NCI-H2227 (cell line): Measurements from ENCODE around the gene PROSER1.
A peak's percentile ranks its signal among the peaks of the same experiment; 100 is the strongest.
"Not testable (repeated sequence)": the region's sequence is repeated elsewhere in the genome, so short reads cannot be mapped to it uniquely, and the experiment has no call there.

ENCODE experiments used
- DNase-seq: peaks from one replicate; lab custom pipeline; 2025; ENCODE audit not compliant: unreplicated experiment; lab: John Stamatoyannopoulos, UW

Gene PROSER1

GRCh38 chr13:39032150-39032549 is 5.7 kb downstream of the PROSER1 start:
- no peak for DNase-seq

GRCh38 chr13:39025433-39025839 is 12.5 kb downstream of the PROSER1 start:
- no peak for DNase-seq

DNA sequence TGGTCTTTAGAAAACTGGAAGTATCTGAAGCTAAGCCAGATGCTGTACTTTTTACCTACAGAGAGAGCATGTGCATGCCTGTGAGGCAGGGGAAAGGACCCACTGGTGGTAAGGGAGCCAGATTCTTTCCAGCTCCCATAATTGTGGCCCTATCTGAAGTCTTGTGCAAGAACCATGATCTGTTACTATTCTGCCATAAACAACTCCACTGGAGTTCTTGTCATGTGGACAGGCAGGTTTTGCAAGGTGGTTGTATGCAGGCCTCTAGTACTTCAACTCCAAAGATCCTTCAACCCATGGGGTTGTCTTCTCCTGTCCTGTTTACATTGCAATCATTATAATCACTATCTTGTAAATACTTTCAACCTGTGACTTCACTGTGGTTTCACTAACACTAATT is 14.1 kb downstream of the PROSER1 start:
- DNase-seq = no peak

DNA sequence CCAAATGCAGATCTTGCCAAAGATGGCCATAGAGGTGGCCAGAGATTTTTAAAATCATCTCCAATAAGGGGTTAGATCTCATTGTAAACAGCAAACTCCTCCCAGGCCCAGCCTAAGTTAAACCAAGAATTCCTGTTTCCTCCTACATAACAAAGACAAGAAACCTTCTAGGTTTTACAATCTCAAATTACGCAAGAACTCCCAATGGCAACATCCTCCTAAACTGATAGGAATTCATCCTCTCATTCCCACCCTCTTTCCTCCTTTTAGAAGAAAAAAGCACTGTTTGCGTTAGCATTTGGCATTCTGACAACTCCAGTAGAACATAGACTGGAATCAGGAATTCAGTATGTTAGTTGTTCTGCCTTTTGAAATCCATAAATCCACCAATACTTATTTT is 14.6 kb downstream of the PROSER1 start:
- DNase-seq = no peak

DNA sequence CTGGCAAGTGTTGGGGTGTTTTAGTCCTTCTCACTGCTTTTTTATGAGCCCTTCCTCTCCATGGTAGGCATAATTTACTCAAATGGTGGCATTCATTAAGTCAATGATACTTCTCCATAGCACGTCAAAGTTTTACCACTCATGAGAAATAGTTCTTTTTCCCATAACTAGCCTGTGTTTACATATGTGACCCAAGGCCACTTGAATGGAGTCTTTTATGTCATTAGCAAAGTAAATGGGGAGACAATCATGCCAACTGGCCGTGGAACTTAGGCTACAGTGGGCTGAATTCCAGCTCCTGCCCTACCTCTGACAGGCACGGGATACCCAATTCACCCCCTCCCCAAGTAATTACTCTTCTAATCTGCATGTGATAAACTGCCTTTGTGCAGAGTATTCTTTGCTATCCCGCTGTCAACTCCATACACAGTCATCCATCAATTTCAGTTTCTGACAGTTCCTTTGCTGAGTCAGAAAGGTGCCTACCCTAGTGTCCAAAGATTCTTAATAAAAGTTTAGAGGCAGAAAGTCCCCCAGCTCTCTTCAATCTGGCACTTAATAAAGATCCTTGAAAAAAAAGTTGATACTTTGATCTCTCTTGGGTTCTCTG is 16.9 kb downstream of the PROSER1 start:
- DNase-seq = no peak

DNA sequence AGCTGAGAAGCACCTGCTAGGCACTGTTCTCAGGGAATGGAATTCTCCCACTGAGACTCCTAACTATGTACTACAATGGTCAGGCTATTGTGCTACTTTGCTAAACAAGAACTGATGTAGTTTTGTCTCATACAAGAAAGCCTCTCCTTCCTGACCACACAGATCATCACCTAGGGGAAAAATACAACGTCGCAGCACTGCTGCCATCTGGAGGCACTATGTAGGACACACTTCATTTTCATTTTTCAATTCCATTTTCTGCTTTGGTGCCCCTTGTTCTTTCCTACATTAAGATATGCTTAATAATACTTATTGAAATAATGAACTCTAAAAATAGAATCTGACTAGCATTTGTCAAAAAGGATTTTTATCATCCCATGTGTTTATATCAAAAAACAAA is 21.1 kb downstream of the PROSER1 start:
- peak; percentile 49 for DNase-seq

DNA sequence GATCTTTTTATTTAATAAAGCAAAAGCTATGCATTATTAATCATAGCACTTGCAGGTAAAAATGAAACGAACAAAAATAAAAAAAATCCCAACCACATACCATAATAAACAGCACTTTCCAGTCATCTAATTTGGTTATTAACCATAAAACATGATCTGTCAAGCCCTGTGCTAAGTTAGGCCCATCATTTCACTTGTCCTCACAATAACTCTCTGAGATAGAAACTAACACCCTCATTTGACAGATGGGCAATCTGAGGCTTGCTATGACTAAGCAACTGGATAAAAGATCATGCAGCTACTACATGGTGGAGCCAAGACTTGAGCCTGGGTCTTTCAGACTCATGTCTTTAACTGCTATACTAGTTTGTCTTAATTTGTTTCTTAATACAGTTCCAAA is 21.8 kb downstream of the PROSER1 start:
- no peak for DNase-seq

DNA sequence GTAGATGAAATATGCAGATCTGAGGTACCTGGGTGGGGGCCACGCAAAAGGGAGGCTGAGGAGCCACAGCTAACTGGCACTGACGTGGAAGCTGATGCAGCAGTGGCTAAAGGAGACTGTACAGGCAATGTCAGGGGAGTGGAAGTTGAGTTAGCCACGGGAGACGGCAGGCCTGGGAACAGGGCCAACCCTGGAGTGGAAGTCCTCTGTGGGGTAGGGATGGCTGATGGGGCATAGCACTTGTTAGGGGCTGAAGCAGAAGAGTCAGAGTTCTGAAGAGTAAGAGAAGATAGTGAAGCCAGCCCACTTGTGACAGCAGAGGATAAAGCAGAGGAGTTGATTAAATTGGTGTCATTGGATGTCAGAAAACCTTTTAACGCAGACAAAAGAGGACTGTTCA is 24.4 kb downstream of the PROSER1 start:
- DNase-seq = no peak

DNA sequence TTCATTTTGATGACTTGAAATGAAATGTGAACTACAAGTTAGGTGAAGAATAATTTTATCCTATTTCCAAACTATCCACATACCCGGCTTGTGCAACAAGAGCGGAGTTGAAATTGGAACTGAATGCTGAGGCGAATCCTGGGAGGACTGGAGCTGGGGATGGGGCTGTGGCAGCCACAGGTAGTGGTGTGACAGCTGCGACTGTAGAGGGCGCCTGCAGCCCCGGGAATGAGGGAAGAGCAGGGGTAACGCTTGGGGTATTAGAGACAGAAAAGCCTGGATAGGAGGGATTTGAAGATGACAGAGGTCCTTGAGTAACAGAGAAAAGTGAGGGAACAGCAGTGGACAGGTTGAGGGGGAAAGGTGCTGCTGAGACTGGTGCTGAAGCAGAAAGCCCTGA is 25.3 kb downstream of the PROSER1 start:
- DNase-seq = no peak

DNA sequence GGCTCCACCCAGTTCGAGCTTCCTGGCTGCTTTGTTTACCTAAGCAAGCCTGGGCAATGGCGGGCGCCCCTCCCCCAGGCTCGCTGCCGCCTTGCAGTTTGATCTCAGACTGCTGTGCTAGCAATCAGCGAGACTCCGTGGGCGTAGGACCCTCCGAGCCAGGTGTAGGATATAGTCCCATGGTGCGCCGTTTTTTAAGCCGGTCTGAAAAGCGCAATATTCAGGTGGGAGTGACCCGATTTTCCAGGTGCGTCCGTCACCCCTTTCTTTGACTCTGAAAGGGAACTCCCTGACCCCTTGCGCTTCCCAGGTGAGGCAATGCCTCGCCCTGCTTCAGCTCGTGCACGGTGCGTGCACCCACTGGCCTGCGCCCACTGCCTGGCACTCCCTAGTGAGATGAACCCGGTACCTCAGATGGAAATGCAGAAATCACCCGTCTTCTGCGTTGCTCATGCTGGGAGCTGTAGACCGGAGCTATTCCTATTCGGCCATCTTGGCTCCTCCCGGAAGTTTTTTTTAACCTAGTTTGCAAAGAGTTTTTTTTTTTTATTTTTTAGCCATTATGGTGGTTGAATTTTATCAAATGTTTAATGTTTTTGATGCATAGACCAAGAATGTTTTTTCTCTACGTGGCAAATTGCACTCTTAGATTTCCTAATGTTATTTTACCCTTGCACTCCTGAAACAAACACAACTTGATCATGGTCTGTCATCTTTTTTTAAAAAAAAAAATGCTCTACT is 31.3 kb downstream of the PROSER1 start:
- not testable (repeated sequence) for DNase-seq

DNA sequence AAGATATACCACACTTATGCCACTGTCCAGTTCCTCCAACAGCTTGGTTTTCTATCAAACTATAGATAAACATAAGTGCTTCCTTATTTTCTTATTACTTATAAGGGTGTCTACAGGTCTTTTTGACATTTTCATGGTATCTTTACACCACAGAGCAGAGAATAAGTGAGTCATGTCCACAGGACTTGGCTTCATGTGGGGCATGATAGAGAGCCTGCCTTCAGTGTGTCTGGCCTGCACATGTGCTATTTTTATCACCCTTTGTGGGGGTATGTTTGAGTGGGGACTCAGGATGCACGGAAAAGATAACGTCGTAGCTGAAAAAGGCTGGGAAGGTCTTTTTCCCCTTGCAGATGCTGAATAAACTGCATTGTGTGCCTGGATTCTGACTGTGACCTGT is 39.1 kb downstream of the PROSER1 start:
- DNase-seq = no peak

DNA sequence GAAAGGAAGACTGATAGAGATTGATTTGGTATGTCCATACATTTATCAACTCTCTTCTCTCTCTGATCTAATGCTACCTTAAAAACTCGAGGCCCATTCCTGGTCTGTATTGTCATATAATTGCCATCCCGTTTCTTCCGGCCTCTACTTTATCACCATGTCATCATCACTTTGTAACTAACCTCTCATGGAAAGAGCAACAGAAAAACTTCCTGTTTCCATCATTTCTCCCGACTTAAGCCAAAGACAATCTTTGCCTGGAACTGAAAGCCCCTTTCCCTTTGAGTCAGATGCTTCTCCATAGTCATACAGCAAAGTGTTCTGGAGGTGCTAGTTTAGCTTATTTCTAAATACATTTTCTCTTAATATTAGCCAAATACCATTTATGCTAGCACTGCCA is 44.5 kb downstream of the PROSER1 start:
- no peak for DNase-seq

DNA sequence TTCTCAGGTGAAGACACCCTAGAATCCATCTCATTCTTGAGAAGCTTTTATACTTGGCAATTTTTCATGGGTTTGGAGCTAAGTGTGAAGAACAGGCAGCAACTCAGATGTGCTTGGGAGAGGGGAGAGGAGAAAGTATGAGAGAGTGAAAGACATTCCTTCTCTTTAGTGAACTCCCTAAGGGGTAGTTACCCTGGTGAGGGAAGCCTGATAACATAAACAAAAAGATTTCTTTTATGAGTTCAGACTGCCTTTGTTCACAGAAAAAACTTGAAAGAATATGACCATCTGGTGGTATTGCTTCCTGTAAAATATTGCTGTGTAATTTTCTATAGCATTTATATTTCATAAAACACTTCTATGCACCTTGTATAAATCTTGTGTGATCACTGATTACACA is 47.2 kb downstream of the PROSER1 start, which contains the start of gene STOML3:
Gene STOML3, minus strand, starts transcription at position 139 of the 400 bp plus-strand sequence. Its CDS starts 110 bp downstream, at position 29.
- DNase-seq = no peak

GRCh38 chr13:38981096-38981495 is 56.8 kb downstream of the PROSER1 start:
- no peak for DNase-seq

DNA sequence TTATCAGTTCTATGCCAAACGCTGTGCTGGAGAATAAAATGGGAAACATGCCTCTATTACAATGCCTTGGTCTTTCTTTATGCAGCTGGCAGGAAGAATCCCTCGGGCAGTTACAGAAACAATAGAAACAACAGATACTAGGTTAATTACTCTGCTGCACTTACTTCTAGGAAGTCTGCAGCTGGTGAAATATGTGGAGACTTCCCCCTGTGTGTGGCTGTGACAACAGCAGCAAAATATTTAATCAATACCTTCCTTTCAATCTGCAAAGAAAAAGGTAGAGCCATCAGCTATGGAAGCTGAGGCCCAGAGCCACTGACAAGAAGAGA is 57.2 kb downstream of the PROSER1 start:
- no peak for DNase-seq

DNA sequence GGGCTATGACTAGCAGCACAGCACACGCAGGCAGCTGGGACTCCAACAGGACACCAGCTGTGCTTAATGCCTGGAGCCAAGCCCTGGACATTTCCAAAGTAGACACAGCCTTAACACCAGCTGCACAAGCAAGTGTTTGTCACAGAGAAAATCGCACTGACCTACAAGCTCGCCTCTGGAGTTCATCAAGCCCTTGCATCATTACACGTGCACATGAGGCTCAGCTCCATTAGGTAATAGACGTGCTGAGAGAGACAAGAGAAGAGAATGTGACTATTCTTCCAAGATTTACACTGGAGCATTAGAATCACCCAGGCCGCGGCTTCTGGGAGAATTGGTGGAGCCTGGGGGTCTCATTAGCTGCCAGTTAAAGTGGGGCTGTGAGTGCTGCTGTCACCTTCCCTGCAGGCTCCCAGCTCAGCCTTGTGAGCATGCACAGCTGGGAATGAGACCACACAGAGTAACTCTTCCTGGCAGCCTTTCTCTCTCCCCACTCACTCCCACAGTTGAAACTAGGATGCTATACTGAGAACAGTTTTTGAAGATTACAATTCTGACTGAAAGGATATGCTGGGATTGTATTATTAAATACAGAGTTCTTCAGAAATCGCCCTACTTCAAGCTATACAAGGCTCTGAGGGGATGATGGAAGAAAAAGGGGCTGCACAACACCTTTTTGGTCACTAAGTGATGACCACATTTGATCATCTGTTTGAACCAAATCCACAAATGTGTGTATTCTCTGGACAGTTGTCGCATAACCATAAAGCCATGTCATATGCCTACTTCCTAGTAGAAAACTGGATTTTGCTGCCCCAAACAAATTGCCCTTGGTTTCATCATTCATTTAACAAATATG is 57.8 kb downstream of the PROSER1 start:
- DNase-seq = peak; percentile 37

DNA sequence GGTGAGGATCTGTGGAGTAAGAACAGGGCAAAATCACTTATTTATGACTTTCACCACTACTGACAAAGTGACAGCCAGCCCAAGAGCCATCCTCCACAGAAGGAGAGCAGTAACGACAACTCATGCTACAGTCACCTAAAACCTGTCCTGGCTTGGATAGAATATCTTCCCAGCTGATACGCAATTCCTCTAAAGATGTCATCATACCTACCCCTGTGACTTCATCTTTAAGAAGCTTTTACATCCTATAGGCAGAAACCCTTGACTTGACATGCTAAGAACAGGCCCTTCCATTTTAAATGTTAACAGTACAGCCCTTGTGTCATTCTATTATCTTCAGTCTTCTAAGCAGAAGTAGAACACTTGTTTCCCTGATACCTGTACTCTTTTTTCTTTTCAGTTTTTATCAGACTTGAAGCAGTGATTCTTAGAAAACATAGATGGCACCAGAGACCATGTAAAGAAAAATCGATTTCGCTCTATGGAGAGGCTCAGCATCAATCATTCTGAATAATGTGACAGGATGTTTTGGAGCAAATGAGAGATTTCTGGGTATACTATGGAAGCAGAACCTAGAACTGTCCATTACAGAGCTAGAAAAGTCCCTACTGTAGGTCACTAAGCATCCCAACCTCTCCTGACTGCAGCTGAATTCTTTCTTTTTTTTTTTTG is 67.4 kb downstream of the PROSER1 start:
- DNase-seq = peak; percentile 6

DNA sequence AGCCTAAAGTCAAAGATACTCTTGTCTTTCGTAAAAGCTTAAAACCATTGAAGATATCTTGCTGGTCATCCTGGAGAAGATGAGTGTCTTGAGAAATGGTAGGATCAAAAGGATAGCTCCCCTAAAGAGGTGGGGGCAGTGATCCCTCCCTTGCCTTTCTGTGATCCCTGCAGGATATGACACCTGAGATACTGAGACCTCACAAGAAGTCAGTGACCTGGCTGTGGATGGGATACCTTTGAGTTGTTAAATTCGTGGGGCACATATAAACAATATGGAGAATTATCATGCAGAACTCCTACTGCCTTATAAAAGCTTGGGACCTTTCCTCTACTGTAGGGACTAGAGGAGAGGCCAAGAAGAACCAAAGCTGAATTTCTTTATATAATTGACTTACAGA is 68.7 kb downstream of the PROSER1 start:
- no peak for DNase-seq

- DNase-seq = no peak
Observed at GRCh38 chr13:38967446-38967845, 70.4 kb downstream of the PROSER1 start.

DNA sequence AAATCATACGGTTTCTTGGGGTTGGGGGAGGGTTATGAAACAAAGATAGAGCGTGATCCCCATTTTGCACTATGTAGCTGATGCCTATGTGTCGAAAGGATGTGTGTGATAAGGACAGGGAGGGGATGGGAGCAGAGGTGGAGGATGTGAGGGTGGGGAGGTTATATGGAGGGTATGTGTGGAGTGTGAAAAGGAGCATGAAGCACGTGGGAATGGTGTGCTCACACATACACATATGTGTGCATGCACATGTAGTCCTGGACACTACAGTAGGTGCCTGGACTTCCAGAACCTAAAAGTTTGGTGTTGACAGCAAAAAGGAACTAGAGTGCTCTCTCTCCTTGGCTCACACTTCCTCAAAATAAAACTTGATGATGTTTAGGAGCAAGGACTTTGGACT is 72.6 kb downstream of the PROSER1 start:
- no peak for DNase-seq

- no peak for DNase-seq
Observed at GRCh38 chr13:38960175-38960574, 77.7 kb downstream of the PROSER1 start.
